KMS-11 (cell line): ENCODE results near the gene PREP.

Experiments
- H2AFZ ChIP-seq: fragments of 200-600 bp; sonication (generic); 2 replicates; pipeline ENCODE4 v1.6.1; 2016; ENCODE audit warnings: antibody characterized with exemption, mixed run types, low read depth
- H3K27ac ChIP-seq: fragments of 200-600 bp; sonication (generic); 2 replicates; pipeline ENCODE4 v1.6.1; 2016; ENCODE audit warnings: mild to moderate bottlenecking, mixed run types
- H3K27me3 ChIP-seq: fragments of 200-600 bp; sonication (generic); 2 replicates; pipeline ENCODE4 v1.6.1; 2017; ENCODE audit warnings: mild to moderate bottlenecking, low read depth, mixed run types, moderate library complexity; ENCODE audit not compliant: insufficient read depth
- H3K36me3 ChIP-seq: fragments of 200-600 bp; sonication (generic); 2 replicates; pipeline ENCODE4 v1.6.1; 2017; ENCODE audit warnings: mild to moderate bottlenecking, mixed run types; ENCODE audit not compliant: insufficient read depth
- H3K4me1 ChIP-seq: fragments of 200-600 bp; sonication (generic); 2 replicates; pipeline ENCODE4 v1.6.1; 2016; ENCODE audit warnings: mild to moderate bottlenecking, low read depth, mixed run types; ENCODE audit not compliant: poor library complexity, severe bottlenecking
- H3K4me2 ChIP-seq: fragments of 200-600 bp; sonication (generic); 2 replicates; pipeline ENCODE4 v1.7.0; 2016; ENCODE audit warnings: mild to moderate bottlenecking, mixed run types
- H3K4me3 ChIP-seq: fragments of 200-600 bp; sonication (generic); IDR thresholded peaks from 2 replicates; pipeline ENCODE4 v1.6.1; 2017; ENCODE audit warnings: low read depth, low read length, mixed read lengths; ENCODE audit not compliant: insufficient read depth
- H3K79me2 ChIP-seq: fragments of 200-600 bp; sonication (generic); 2 replicates; pipeline ENCODE4 v1.6.1; 2016; ENCODE audit warnings: low read depth, mixed run types; ENCODE audit not compliant: insufficient read depth
- H3K9ac ChIP-seq: fragments of 200-600 bp; sonication (generic); 2 replicates; pipeline ENCODE4 v1.6.1; 2016; ENCODE audit warnings: mild to moderate bottlenecking, mixed run types
- H4K20me1 ChIP-seq: fragments of 200-600 bp; sonication (generic); 2 replicates; pipeline ENCODE4 v1.6.1; 2016; ENCODE audit warnings: mild to moderate bottlenecking, mixed run types; ENCODE audit not compliant: insufficient read depth
- CTCF ChIP-seq: fragments of 200-600 bp; sonication (generic); conservative IDR thresholded peaks from 2 replicates; pipeline ENCODE4 v1.6.1; 2017; ENCODE audit warnings: low read depth, mild to moderate bottlenecking, antibody characterized with exemption, low read length, moderate library complexity, mixed read lengths

The PREP gene

GRCh38 chr6:105282631-105283585 is 120.0 kb downstream of the PREP start:
- no peak overlapping the region for H3K4me2 ChIP-seq
- no peak overlapping the region for H3K4me3 ChIP-seq
- no peak overlapping the region for H3K9ac ChIP-seq
- no peak overlapping the region for H3K27ac ChIP-seq
- H2AFZ ChIP-seq = no peak overlapping the region
- no peaks in the 10 kb centered on the region for H3K27me3 ChIP-seq
- no peaks in the 10 kb centered on the region for H3K36me3 ChIP-seq
- TF ChIP-seq CTCF = no peak
- H3K4me1 ChIP-seq = no peaks in the 10 kb centered on the region
- no peaks in the 10 kb centered on the region for H4K20me1 ChIP-seq
- no peaks in the 10 kb centered on the region for H3K79me2 ChIP-seq

GRCh38 chr6:105280033-105280432 is 122.8 kb downstream of the PREP start:
- no peak overlapping the region for H3K27ac ChIP-seq
- no peak overlapping the region for H3K4me3 ChIP-seq
- H3K36me3 ChIP-seq = no peaks in the 10 kb centered on the region
- no peaks in the 10 kb centered on the region for H3K4me1 ChIP-seq
- no peak for TF ChIP-seq CTCF
- H3K4me2 ChIP-seq = no peak overlapping the region
- H3K79me2 ChIP-seq = no peaks in the 10 kb centered on the region
- H3K9ac ChIP-seq = no peak overlapping the region
- H2AFZ ChIP-seq = no peak overlapping the region
- no peaks in the 10 kb centered on the region for H3K27me3 ChIP-seq
- no peaks in the 10 kb centered on the region for H4K20me1 ChIP-seq

GRCh38 chr6:105279463-105279862 is 123.4 kb downstream of the PREP start:
- TF ChIP-seq CTCF = no peak
- Histone ChIP-seq H3K9ac (no peak overlapping the region), H3K27ac (no peak overlapping the region), H3K4me1 (no peaks in the 10 kb centered on the region), H3K27me3 (no peaks in the 10 kb centered on the region), H3K4me2 (no peak overlapping the region), H4K20me1 (no peaks in the 10 kb centered on the region), H3K4me3 (no peak overlapping the region), H3K79me2 (no peaks in the 10 kb centered on the region), H2AFZ (no peak overlapping the region), H3K36me3 (no peaks in the 10 kb centered on the region)

GRCh38 chr6:105278813-105279212 is 124.1 kb downstream of the PREP start:
- no peaks in the 10 kb centered on the region for H3K36me3 ChIP-seq
- TF ChIP-seq CTCF = no peak
- no peaks in the 10 kb centered on the region for H3K4me1 ChIP-seq
- H3K9ac ChIP-seq = no peak overlapping the region
- no peaks in the 10 kb centered on the region for H3K79me2 ChIP-seq
- no peaks in the 10 kb centered on the region for H4K20me1 ChIP-seq
- H3K27ac ChIP-seq = no peak overlapping the region
- no peak overlapping the region for H3K4me2 ChIP-seq
- H2AFZ ChIP-seq = no peak overlapping the region
- H3K27me3 ChIP-seq = no peaks in the 10 kb centered on the region
- H3K4me3 ChIP-seq = no peak overlapping the region
